ENCODE data around the gene SERTAD3.

DNA sequence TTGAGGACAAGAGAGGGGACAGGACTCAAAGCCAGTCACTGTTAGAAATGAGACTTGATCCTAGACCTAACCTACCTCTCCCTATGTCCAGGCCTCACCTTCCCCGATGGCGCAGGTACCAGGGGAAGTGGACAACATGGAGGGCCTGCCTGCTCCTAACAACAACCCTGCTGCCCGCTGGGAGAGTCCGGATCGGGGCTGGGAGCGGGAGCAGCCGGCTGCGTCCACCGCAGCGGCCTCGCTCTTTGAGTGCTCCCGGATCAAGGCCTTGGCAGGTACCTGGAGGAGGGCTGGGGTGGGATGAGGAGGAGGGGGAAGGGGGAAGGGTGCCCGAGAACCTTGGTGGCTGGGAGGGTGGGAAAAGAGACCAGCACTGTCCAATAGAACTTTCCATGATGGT lies 28.4 kb upstream of the SERTAD3 start:
- TF ChIP-seq, protein P1, sequence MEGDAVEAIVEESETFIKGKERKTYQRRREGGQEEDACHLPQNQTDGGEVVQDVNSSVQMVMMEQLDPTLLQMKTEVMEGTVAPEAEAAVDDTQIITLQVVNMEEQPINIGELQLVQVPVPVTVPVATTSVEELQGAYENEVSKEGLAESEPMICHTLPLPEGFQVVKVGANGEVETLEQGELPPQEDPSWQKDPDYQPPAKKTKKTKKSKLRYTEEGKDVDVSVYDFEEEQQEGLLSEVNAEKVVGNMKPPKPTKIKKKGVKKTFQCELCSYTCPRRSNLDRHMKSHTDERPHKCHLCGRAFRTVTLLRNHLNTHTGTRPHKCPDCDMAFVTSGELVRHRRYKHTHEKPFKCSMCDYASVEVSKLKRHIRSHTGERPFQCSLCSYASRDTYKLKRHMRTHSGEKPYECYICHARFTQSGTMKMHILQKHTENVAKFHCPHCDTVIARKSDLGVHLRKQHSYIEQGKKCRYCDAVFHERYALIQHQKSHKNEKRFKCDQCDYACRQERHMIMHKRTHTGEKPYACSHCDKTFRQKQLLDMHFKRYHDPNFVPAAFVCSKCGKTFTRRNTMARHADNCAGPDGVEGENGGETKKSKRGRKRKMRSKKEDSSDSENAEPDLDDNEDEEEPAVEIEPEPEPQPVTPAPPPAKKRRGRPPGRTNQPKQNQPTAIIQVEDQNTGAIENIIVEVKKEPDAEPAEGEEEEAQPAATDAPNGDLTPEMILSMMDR (IDR thresholded peaks at IDR 0.05): no peak
- TF ChIP-seq POLR2A (IDR thresholded peaks at IDR 0.05): no peak
- TF ChIP-seq POLR2AphosphoS5 (IDR thresholded peaks at IDR 0.05): no peak
